SU-DHL-6 (cell line): Measurements from ENCODE around the gene GOT1.

Source experiments
- H2AFZ ChIP-seq: fragments of 200-600 bp; sonication (generic); 2 replicates; pipeline ENCODE4 v1.6.1; 2014; ENCODE audit warnings: low read depth, mild to moderate bottlenecking, moderate library complexity, mixed read lengths, antibody characterized with exemption, low read length; ENCODE audit not compliant: severe bottlenecking
- H3F3A ChIP-seq: fragments of 200-600 bp; shearing (Covaris generic); 2 replicates; pipeline ENCODE4 v1.6.0; 2016; ENCODE audit warnings: antibody characterized with exemption, mild to moderate bottlenecking; ENCODE audit not compliant: insufficient read depth
- H3K27ac ChIP-seq: fragments of 200-600 bp; sonication (generic); 2 replicates; pipeline ENCODE4 v1.5.1; 2016; ENCODE audit warnings: low read depth, mild to moderate bottlenecking, low read length, moderate library complexity, mixed read lengths
- H3K27me3 ChIP-seq: fragments of 200-600 bp; sonication (generic), shearing (Covaris generic); 2 replicates; pipeline ENCODE4 v1.6.0; 2014; ENCODE audit warnings: mild to moderate bottlenecking, low read length
- H3K36me3 ChIP-seq: fragments of 200-600 bp; sonication (generic); 2 replicates; pipeline ENCODE4 v1.6.1; 2014; ENCODE audit warnings: mild to moderate bottlenecking, low read length, mixed read lengths
- H3K4me2 ChIP-seq: fragments of 300-600, 200-600 bp; shearing (Covaris generic), sonication (generic); 2 replicates; pipeline ENCODE4 v1.6.0; 2014; ENCODE audit warnings: low read length, low read depth, mild to moderate bottlenecking; ENCODE audit not compliant: poor library complexity, severe bottlenecking
- H3K4me3 ChIP-seq: fragments of 200-600 bp; sonication (generic); 2 replicates; pipeline ENCODE4 v1.5.1; 2014; ENCODE audit warnings: antibody characterized with exemption, low read length, mild to moderate bottlenecking, mixed read lengths; ENCODE audit not compliant: insufficient read depth, poor library complexity, severe bottlenecking
- H3K79me2 ChIP-seq: fragments of 200-600 bp; sonication (generic); 2 replicates; pipeline ENCODE4 v1.6.1; 2014; ENCODE audit warnings: mild to moderate bottlenecking, low read length, moderate library complexity; ENCODE audit not compliant: insufficient read depth
- H3K9ac ChIP-seq: fragments of 200-600 bp; sonication (generic); 2 replicates; pipeline ENCODE4 v1.7.0; 2014; ENCODE audit warnings: mild to moderate bottlenecking, low read length
- H3K9me2 ChIP-seq: fragments of 200-600 bp; sonication (generic); replicated peaks from 2 replicates; pipeline ENCODE4 v1.6.1; 2014; ENCODE audit warnings: low read length; ENCODE audit not compliant: insufficient read depth
- H3K9me3 ChIP-seq: fragments of 200-600 bp; sonication (generic); 2 replicates; pipeline ENCODE4 v1.6.1; 2014; ENCODE audit warnings: low read length, mixed read lengths; ENCODE audit not compliant: insufficient read depth
- H4K20me1 ChIP-seq: fragments of 200-600 bp; sonication (generic); 2 replicates; pipeline ENCODE4 v1.6.1; 2014; ENCODE audit warnings: low read depth, mild to moderate bottlenecking, antibody characterized with exemption, low read length, moderate library complexity, mixed read lengths
- CTCF ChIP-seq: fragments of 200-600 bp; sonication (generic); IDR thresholded peaks from one replicate; pipeline ENCODE4 v1.5.1; 2017; ENCODE audit warnings: antibody characterized with exemption, mild to moderate bottlenecking, low read length, moderate library complexity; ENCODE audit not compliant: insufficient read depth, poor library complexity, severe bottlenecking
- EZH2phosphoT487 ChIP-seq: fragments of 200-600 bp; sonication (generic), shearing (Covaris generic); conservative IDR thresholded peaks from 2 replicates; pipeline ENCODE4 v1.6.1; 2018; ENCODE audit warnings: mild to moderate bottlenecking, antibody characterized with exemption, low read length, moderate library complexity, mixed read lengths

Gene GOT1

GRCh38 chr10:99374526-99374925 is 55.9 kb downstream of the GOT1 start:
- H3F3A ChIP-seq = no peaks in the 10 kb centered on the region
- no peak overlapping the region for H3K4me3 ChIP-seq
- H3K36me3 ChIP-seq = no peaks in the 10 kb centered on the region
- H2AFZ ChIP-seq = no peak overlapping the region
- TF ChIP-seq EZH2phosphoT487 = no peak
- TF ChIP-seq CTCF = no peak
- H3K27ac ChIP-seq = no peak overlapping the region
- H3K4me2 ChIP-seq = no peak overlapping the region
- no peak overlapping the region for H3K9ac ChIP-seq
- no peaks in the 10 kb centered on the region for H3K9me3 ChIP-seq
- no peaks in the 10 kb centered on the region for H3K79me2 ChIP-seq
- no peaks in the 10 kb centered on the region for H3K9me2 ChIP-seq
- no peaks in the 10 kb centered on the region for H3K27me3 ChIP-seq
- H4K20me1 ChIP-seq = no peaks in the 10 kb centered on the region

DNA sequence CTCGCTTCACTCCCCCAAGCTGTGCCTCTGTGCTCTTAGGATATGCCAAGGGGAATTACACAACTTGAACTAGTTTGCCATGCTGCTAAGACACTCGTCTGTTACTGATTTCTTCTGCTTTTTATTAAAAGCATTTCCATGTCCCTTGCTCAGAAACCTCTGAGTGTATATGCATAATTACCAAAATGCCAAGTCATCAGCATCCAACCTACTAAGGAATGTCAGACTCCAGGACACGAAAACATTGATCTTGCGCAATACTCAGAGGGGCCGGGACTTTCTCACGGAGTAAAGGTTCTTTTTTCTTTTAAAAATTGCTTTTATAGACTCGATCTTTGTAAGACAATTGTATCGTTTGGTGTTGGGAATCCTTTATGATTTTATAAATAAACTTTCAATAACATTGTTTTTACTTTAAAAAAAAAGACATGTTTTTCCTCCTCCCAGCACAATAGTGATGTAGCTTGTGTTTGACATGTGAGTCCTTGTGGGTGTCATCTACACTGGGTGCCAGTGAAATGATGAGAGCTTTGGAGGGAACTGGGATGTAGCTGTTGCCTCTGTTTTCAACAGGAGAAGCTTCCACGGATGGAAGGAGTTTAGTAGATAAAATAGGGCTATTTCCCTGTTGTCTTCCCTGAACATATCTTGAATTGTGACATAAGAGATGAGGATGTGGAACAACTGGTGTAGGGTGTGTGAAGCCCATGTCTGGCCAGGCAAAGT is 57.7 kb downstream of the GOT1 start:
- no peak overlapping the region for H3K9ac ChIP-seq

GRCh38 chr10:99370993-99371392 is 59.4 kb downstream of the GOT1 start:
- Histone ChIP-seq H3K4me2 (no peak overlapping the region), H3K9me3 (no peaks in the 10 kb centered on the region), H3K4me3 (no peak overlapping the region), H3K27ac (no peak overlapping the region), H3K9me2 (no peaks in the 10 kb centered on the region), H3K27me3 (no peaks in the 10 kb centered on the region), H3K36me3 (no peaks in the 10 kb centered on the region), H3F3A (no peaks in the 10 kb centered on the region), H3K79me2 (no peaks in the 10 kb centered on the region), H4K20me1 (no peaks in the 10 kb centered on the region), H3K9ac (no peak overlapping the region), H2AFZ (no peak overlapping the region)
- no peak for TF ChIP-seq EZH2phosphoT487
- peak; percentile 42 for TF ChIP-seq CTCF

More for the DNA sequence above, 57.7 kb downstream of the GOT1 start:
- H3K9me3 ChIP-seq = no peaks in the 10 kb centered on the region
- H3K36me3 ChIP-seq = no peaks in the 10 kb centered on the region
- H3K27me3 ChIP-seq = no peaks in the 10 kb centered on the region
- H2AFZ ChIP-seq = no peak overlapping the region
- no peaks in the 10 kb centered on the region for H4K20me1 ChIP-seq
- H3K4me2 ChIP-seq = no peak overlapping the region
- no peak overlapping the region for H3K4me3 ChIP-seq
- H3F3A ChIP-seq = no peaks in the 10 kb centered on the region
- H3K27ac ChIP-seq = no peak overlapping the region
- no peaks in the 10 kb centered on the region for H3K79me2 ChIP-seq
- no peaks in the 10 kb centered on the region for H3K9me2 ChIP-seq
- no peak for TF ChIP-seq CTCF
- no peak for TF ChIP-seq EZH2phosphoT487
